GM21423 (cell line): Measurements from ENCODE around the gene ANKRD49.

ENCODE experiments used
- ATAC-seq: cut with Tn5 transposase; IDR thresholded peaks from one replicate; pipeline ENCODE4 v1.9.1; 2021; ENCODE audit warnings: mild to moderate bottlenecking, moderate library complexity; ENCODE audit not compliant: unreplicated experiment

The ANKRD49 gene, protein sequence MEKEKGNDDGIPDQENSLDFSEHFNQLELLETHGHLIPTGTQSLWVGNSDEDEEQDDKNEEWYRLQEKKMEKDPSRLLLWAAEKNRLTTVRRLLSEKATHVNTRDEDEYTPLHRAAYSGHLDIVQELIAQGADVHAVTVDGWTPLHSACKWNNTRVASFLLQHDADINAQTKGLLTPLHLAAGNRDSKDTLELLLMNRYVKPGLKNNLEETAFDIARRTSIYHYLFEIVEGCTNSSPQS

DNA sequence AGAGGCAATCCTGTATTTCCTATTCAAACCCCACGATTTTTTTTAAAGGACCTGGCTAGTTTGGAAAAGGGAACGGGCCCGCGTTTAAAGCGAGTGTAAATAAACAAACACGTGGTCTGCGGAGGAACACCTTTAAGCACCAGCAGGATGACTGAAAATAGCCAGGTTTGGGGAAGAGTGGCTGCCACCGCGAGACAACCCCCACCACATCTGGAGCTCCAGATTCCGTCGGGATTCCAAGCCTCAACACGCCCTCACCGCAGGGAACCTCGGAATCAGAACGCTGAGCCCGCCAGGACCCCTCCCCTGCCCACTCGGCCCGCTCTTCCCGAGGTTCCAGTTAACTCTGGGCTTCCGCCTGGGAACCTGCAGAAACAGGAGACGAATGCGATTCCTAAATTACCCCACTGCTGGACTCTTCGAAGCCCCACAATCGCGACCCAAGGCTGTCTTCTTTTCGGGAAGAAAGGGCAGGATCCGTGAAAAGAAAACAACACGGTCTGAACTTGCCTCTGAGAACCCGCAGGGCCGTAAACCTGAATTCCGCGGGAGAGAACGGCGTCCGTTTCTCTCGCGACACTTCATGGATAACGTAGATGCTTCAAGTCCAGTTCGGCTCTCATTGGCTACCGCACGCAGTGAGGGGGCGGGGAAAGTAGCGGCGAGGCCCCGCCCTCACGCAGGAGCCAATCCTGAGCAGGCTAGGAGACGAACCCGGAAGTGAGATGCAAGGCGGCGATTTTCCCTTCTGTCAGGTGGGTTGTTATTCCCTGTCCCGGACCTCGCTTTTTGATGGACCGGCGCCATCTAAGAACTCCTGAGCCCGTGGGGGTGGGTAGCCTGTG lies at the start of gene ANKRD49, which contains the start of gene MRE11:
Gene ANKRD49 (plus strand): TSS at position 704 of the 845 bp plus-strand sequence. CDS start 2,710 bp downstream, outside the sequence.
Gene MRE11 (minus strand): TSS at position 564 of the 845 bp plus-strand sequence. CDS start 1,043 bp downstream, outside the sequence.
- peak; percentile 99 for ATAC-seq

DNA sequence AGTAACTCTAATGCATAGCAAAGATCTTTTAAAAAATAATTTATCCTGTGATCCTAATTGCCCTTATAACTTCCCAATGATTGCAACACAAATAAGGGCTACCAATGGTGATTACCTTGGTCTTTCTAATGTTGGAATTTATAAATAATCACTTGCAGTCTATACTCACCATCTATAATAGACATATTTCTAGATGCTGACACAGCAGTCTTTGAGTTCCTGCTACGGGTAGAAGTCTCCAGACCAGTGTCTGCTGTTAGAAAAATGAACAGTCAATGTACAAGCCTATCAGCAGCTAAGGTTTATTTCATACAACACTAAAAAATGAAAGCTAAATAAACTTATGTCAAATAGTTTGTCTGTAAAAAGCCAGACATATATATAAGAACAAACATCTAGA lies 48.1 kb upstream of the ANKRD49 start:
- no peak for ATAC-seq

DNA sequence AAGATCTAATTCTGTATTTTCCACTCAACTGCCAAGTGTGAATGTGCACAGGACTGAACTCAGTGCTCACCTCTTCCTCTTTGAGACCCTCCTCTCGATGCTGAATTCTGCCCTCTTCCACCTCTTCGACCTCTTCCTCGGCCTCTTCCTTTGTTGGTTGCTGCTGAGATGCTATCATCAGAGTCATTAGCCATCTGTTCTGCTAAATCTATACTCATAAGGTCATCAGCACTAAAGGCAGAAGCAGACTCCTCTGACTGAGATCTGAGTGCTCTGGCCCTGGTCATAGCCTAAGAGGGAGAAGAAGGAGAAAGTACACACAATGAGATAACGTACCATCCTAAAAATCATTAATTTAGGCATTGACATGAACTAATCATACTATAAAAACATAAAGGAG lies 46.6 kb upstream of the ANKRD49 start:
- no peak for ATAC-seq

GRCh38 chr11:94449029-94449428 lies 44.8 kb upstream of the ANKRD49 start:
- ATAC-seq = no peak

DNA sequence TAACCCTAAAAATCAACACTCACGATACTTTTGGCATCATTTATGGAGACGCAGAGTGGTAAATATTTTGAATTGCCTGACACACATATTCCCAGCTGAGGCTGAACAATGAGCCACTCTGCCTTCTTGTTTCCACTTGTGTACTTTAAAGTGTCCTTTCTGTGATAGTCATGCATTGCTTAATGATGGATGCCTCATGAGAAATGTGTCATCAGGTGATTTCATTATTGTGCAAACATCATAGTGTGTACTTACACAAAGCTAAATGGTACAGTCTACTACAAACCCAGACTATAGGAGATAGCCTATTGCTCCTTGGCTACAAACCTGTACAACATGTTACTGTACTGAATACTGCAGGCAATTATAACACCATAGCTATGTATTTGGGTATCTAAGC lies 44.3 kb upstream of the ANKRD49 start:
- no peak for ATAC-seq

DNA sequence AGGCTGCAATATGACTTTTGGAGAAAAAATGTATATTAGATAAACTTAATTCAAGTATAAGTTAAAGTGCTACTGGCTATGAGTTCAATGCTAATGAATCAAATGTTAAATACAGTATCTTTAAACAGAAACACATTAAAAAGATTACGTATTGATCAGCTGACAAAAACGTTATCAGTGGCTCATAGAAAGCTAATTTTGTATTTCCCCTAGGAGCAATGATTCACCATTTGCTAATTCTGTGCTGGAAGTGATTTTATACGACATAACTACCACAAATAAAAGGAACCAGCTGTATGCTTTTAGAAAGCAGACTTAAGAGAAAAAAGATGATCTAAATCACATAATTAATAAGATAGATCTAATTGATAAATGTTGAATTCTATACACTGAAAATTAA lies 43.7 kb upstream of the ANKRD49 start:
- no peak for ATAC-seq

DNA sequence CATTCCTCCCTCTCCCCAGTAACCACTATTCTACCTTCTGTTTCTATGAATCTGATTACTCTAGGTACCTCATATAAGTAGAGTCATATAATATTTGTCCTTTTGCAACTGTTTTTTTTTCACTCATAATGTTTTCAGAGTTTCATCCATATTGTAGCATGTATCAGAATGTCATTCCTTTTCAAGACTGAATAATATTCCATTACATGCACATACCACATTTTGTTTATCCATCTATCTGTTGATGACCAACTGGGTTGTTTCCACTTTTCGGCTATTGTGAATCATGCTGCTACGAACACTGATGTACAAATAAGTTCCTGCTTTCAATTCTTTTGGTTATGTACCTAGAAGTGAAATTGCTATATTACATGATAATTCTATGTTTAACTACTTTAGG lies 40.8 kb upstream of the ANKRD49 start:
- ATAC-seq = no peak

GRCh38 chr11:94454301-94454700 lies 39.5 kb upstream of the ANKRD49 start:
- ATAC-seq = no peak

DNA sequence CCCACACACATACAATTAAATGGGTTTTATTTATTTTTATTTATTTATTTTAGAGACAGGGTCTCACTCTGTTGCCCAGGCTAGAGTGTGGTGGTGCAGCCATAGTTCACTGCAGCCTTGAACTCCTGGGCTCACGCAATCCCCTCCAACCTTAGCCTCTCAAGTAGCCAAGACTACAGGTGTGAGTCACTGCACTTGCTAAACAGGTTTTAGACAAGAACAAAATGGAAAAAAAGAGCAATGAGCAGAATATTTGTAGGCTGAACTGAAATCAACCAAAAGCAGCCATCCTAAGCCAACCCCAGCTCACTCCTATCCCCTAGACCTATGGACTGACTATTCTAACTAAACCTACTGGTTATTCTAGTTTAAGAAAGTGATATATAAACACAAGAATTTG lies 37.9 kb upstream of the ANKRD49 start:
- no peak for ATAC-seq

DNA sequence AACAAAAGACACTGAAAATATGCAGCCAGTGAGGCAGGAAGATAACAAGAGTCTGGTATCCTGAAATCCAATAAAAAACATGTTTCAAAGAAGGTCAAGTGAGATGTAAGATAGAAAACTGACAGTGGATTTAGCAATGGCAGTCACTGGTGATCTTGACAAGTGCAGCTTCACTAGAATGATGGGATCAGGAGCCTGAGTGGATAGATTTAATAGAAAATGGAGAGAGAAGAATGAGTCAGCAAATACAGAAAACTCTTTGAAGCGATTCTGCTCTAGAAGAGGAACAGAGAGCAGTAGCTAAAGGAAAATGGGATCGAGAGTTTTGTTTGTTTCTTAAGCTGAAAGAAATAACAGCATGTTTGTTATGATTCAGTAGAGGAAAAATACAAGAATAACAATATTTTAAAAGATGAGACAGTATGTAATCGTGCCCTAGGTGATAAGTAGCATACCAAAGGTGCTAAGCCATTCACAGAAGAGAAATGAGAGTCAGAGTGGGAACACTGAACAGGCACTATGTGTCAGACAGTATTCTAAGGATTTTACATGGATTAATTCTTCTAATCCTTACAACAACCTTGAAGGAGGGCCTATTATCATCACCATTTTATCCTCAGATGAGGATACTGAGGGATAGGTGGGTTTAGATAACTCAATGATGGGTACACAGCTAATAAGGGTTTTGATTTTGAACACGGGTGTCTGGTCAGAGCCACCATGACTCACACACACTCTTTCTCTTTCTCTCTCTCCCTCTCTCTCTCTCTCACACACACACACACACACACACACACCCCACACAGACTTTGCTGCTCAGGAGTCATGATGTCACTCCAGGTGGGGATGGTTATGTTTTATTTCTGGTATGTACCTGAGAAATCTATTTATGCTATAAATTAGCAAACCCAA lies 36.4 kb upstream of the ANKRD49 start:
- ATAC-seq = no peak

- ATAC-seq = no peak
These were observed 34.2 kb upstream of the ANKRD49 start for GRCh38 chr11:94459576-94459975.

DNA sequence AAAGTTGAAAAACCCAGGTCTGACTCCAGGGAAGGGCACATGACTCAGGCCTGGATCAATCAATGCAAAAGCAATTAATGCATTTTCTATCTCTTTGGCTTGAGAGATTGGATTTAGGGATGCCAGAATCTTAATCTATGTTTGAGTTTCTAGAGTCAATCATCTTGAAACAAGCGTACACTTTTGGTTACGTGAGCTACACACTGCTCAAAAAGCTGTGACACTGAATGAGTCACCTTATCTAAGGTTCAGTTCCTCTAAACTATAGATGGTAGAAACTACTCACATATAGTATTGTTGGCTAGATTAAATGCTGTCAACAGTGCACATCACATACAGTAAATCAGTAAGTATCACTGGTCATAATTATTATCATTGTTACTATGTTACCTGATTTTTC lies 24.4 kb upstream of the ANKRD49 start:
- peak; percentile 89 for ATAC-seq

DNA sequence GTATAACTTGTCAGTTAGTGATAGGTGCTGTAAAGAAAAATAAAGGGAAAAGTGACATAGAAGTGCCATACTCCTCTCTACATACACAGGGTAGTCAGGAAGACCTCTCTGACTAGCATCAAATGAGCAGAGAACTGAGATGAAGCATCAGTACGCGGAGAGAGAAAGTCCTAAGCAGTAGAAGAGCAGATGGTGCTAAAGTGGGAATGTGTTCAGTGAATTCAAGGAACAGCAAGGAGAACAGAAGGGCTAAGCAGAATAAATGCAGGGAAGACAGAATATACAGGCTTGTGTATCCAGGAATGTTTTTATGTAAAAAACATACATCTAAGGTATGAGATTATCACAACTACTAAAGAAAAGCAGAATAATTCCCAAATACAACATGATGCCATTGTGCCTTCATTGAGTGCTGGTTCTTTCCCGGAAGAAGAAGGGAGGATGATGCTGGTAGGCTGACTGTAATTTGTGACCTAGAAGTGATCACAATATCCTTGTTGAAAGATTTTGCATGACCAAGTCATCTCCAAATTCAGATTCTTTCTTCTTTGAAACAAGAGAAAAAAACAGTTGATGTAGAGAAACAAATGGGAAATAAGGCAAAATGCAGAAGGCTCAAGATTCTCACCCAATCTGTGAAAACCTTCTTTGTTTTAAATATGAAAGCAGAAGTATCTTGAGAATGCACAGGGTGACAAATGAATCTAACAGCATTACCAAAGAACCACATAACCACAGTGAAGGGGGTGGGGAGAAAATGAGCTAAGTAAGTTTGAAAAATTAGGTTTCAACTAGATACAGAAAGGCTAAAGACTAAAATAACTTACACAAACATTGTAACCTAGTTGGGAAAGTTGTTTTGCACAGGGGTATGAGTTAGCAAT lies 20.6 kb upstream of the ANKRD49 start:
- ATAC-seq = peak; percentile 80

GRCh38 chr11:94477624-94478023 lies 16.2 kb upstream of the ANKRD49 start:
- ATAC-seq = no peak

GRCh38 chr11:94481342-94481741 lies 12.4 kb upstream of the ANKRD49 start:
- ATAC-seq = no peak

DNA sequence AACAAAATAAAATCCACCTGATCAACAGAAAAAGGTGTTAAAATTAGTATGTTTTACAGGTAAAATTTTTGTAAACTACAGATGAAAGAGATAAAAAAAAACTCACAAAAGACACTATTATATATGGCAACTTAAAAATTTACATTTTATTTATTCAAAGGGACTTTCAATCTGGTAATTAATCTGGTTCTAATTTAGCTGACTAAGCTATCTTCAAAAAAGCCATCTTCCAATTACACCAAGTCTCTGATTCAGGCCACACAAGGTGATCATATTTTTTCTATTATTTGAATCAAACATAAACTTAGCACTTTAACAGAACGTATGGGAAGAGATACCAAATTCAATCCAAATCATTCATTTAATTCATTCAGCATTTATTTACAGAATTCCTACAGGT lies 7.7 kb upstream of the ANKRD49 start:
- ATAC-seq = no peak

DNA sequence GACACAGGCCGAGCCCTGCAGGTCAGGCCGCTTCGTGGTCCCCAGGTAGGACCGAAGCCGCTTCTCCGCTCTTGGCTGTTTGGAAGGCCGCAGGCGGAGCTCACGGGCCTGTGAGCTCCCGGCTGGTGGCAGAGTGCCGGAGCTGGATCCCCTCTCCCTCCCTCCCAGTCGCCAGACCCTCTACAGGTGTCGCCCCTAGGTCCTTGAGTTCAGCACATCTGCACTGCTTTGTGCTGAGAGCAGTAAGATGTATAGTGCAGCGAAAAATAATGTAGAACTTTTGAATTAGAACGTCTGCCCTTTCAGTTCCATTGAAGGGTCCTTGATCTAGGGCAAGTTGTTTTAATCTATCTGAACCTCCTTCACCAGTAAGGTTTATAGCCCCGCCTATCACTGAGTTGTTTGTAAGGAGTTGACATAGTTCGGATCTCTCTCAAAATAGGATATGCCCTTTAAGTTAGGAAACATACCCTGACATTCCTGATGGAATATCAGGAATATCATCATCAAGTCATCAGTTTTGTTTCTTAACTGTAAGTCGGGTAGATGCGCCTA lies 419 bp downstream of the ANKRD49 start:
- ATAC-seq = peak; percentile 60

DNA sequence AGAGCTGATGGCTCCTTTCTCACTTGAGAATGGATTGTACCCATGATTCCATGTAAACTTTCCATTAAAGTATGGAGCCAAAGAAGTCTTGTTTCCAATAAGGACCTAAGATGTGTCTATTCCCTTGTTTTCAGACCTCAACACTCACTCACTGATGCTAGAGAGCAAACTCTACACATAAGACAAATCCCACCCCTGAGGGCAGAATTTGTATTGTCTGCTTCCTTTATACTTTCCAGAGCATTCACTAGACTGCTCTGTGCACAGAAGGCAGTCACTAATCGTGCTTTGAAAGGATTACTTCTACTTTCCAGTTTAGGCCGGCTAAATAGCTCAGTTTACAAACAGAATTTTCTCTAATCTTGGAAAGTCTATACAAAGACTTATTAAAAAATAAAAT lies 6.4 kb downstream of the ANKRD49 start:
- ATAC-seq = no peak

DNA sequence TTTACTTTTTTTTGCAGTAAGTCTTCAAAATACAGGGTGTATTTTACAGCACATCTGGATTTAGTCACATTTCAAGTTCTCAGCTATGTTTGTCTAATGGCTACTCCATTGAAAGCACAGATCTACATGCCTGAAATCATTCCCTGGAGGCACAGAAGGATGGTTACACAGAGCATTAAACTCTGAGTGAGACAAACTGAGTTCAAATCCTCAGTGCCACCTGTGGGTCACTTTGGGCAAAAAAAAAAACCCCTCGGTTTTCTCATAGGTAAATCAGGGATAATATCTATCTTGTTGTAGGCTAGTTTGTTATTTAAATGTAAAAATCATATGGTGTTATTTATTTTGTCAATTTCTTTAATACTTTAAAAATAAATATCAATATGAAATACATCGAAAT lies 7.7 kb downstream of the ANKRD49 start:
- ATAC-seq = no peak
